ENCODE data around the gene MPP3.

MPP3 gene

DNA sequence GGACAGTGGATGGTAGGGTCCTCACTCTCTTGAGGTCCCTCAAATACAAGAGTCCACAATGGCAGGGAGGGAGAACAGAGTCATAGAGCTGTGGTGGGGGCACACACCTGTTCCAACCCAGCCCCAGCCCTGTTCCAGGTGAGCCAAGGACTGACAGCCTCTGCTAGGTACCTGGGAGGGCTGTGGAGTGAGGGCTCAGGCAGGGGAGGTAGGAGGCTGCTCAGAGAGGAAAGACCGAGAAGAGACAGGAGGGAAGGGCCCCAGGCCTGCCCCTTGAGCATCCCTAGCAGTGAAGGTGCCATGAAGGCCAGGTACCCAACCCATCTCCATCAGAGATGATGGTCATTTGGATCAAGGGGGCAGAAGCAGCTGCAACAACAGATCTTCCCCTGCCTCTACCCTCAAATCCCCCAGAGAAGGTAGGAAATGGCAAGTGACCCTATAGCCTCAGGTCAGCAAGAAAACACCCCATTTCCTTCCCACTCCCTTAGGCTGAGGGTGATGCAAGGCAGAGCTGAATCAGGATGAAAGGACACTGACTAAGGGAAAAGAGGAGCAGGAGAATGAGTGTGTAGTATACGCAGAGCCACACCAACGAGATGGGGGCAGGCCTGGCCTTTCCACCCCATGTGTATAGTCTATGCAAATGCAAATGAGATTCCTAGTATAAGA, 42.7 kb upstream of the MPP3 start:
- H2AFZ ChIP-seq (ENCODE audit: low read depth): no peak overlapping the region
- H3K9ac ChIP-seq: no peak overlapping the region
- no peaks in the 10 kb centered on the region for H4K20me1 ChIP-seq (ENCODE audit: insufficient read depth)
- H3K36me3 ChIP-seq (ENCODE audit: insufficient read depth): no peaks in the 10 kb centered on the region
- H3K4me2 ChIP-seq: no peak overlapping the region
- TF ChIP-seq, protein P1, sequence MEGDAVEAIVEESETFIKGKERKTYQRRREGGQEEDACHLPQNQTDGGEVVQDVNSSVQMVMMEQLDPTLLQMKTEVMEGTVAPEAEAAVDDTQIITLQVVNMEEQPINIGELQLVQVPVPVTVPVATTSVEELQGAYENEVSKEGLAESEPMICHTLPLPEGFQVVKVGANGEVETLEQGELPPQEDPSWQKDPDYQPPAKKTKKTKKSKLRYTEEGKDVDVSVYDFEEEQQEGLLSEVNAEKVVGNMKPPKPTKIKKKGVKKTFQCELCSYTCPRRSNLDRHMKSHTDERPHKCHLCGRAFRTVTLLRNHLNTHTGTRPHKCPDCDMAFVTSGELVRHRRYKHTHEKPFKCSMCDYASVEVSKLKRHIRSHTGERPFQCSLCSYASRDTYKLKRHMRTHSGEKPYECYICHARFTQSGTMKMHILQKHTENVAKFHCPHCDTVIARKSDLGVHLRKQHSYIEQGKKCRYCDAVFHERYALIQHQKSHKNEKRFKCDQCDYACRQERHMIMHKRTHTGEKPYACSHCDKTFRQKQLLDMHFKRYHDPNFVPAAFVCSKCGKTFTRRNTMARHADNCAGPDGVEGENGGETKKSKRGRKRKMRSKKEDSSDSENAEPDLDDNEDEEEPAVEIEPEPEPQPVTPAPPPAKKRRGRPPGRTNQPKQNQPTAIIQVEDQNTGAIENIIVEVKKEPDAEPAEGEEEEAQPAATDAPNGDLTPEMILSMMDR (conservative IDR thresholded peaks at IDR 0.05; ENCODE audit: low read depth, low read length): no peak
- H3K27me3 ChIP-seq (ENCODE audit: insufficient read depth, low read depth): no peaks in the 10 kb centered on the region
- H3K27ac ChIP-seq: no peak overlapping the region
- H3K4me1 ChIP-seq (ENCODE audit: low read depth, poor library complexity, severe bottlenecking): peaks cover 4% of the 10 kb centered on the region
- H3K79me2 ChIP-seq (ENCODE audit: insufficient read depth, low read depth): no peaks in the 10 kb centered on the region
- H3K4me3 ChIP-seq (IDR thresholded peaks at IDR 0.05; ENCODE audit: insufficient read depth, low read depth, low read length): no peak overlapping the region

- TF ChIP-seq, protein P1 (conservative IDR thresholded peaks at IDR 0.05; ENCODE audit: low read depth, low read length): no peak
- Histone ChIP-seq H3K4me2 (no peak overlapping the region), H3K27ac (no peak overlapping the region), H3K9ac (no peak overlapping the region), H4K20me1 (ENCODE audit: insufficient read depth) (no peaks in the 10 kb centered on the region), H3K36me3 (ENCODE audit: insufficient read depth) (no peaks in the 10 kb centered on the region), H3K4me1 (ENCODE audit: low read depth, poor library complexity, severe bottlenecking) (no peaks in the 10 kb centered on the region), H3K27me3 (ENCODE audit: insufficient read depth, low read depth) (no peaks in the 10 kb centered on the region), H2AFZ (ENCODE audit: low read depth) (no peak overlapping the region), H3K4me3 (IDR thresholded peaks at IDR 0.05; ENCODE audit: insufficient read depth, low read depth, low read length) (no peak overlapping the region), H3K79me2 (ENCODE audit: insufficient read depth, low read depth) (no peaks in the 10 kb centered on the region)
Measured at GRCh38 chr17:43874293-43874692, 41.3 kb upstream of the MPP3 start.

GRCh38 chr17:43873815-43874214, 40.9 kb upstream of the MPP3 start:
- H3K9ac ChIP-seq: no peak overlapping the region
- no peak overlapping the region for H3K4me3 ChIP-seq (IDR thresholded peaks at IDR 0.05; ENCODE audit: insufficient read depth, low read depth, low read length)
- no peaks in the 10 kb centered on the region for H3K36me3 ChIP-seq (ENCODE audit: insufficient read depth)
- H3K4me1 ChIP-seq (ENCODE audit: low read depth, poor library complexity, severe bottlenecking): no peaks in the 10 kb centered on the region
- no peak overlapping the region for H2AFZ ChIP-seq (ENCODE audit: low read depth)
- H3K4me2 ChIP-seq: no peak overlapping the region
- no peaks in the 10 kb centered on the region for H3K79me2 ChIP-seq (ENCODE audit: insufficient read depth, low read depth)
- TF ChIP-seq, protein P1 (conservative IDR thresholded peaks at IDR 0.05; ENCODE audit: low read depth, low read length): no peak
- no peaks in the 10 kb centered on the region for H4K20me1 ChIP-seq (ENCODE audit: insufficient read depth)
- H3K27me3 ChIP-seq (ENCODE audit: insufficient read depth, low read depth): no peaks in the 10 kb centered on the region
- no peak overlapping the region for H3K27ac ChIP-seq

GRCh38 chr17:43873091-43873490, 40.1 kb upstream of the MPP3 start:
- H3K4me2 ChIP-seq: no peak overlapping the region
- H3K36me3 ChIP-seq (ENCODE audit: insufficient read depth): no peaks in the 10 kb centered on the region
- H3K9ac ChIP-seq: no peak overlapping the region
- no peaks in the 10 kb centered on the region for H3K79me2 ChIP-seq (ENCODE audit: insufficient read depth, low read depth)
- no peaks in the 10 kb centered on the region for H4K20me1 ChIP-seq (ENCODE audit: insufficient read depth)
- no peak overlapping the region for H3K4me3 ChIP-seq (IDR thresholded peaks at IDR 0.05; ENCODE audit: insufficient read depth, low read depth, low read length)
- H3K4me1 ChIP-seq (ENCODE audit: low read depth, poor library complexity, severe bottlenecking): no peaks in the 10 kb centered on the region
- H3K27me3 ChIP-seq (ENCODE audit: insufficient read depth, low read depth): no peaks in the 10 kb centered on the region
- H3K27ac ChIP-seq: no peak overlapping the region
- TF ChIP-seq, protein P1 (conservative IDR thresholded peaks at IDR 0.05; ENCODE audit: low read depth, low read length): peak; percentile 23; the same call in 1 of the 2 replicates
- no peak overlapping the region for H2AFZ ChIP-seq (ENCODE audit: low read depth)
